Stimulated activated CD8-positive, alpha-beta memory T cell treated with anti-CD3 and anti-CD28 coated beads, Interleukin-12 subunit alpha, Interleukin-12 subunit beta, amount 100 ng/mL, for 24 hours (primary cell): ENCODE data around the gene CSGALNACT2.

Experiments used
- DNase-seq: peaks from one replicate; pipeline ENCODE4 v3.0.0-alpha.2; 2020; ENCODE audit errors: extremely low read depth

The CSGALNACT2 gene

GRCh38 chr10:43124574-43125273, 13.5 kb upstream of the CSGALNACT2 start:
- no peak for DNase-seq

DNA sequence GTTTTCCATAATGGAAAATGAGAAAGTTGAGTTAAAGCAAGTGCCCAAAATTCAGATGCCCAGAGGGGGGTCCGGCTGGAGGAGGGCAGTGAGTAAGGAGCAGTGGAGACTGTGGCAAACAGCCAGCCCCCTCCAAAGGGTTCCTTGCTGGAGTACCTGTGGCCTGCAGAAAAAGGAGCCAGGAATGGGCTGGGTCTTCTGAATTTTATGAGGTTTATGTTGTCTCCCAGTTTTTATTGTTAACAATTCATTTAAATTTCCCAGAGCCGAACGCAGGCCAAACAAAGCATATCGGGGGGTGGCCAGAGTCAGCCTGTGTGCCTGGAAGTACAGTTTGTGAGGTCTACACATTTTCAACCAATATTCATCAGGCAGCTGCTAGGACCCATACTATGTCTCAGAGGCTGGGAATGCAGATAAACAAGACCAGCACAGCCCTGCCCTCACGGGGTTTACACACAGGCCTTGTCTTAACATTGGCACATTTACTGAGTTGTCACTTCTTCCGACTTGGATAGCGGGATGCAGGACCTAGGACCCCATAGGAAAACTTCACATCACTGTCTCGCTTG, 12.9 kb upstream of the CSGALNACT2 start:
- no peak for DNase-seq

- DNase-seq: no peak
Measured at GRCh38 chr10:43125881-43126731, 12.1 kb upstream of the CSGALNACT2 start.

- DNase-seq: no peak
Measured at GRCh38 chr10:43126759-43127424, 11.4 kb upstream of the CSGALNACT2 start.

GRCh38 chr10:43127442-43127841, 10.8 kb upstream of the CSGALNACT2 start:
- DNase-seq: no peak

- DNase-seq: no peak
Measured at GRCh38 chr10:43128331-43128730, 9.9 kb upstream of the CSGALNACT2 start.

- no peak for DNase-seq
Measured at GRCh38 chr10:43128958-43129706, 9.1 kb upstream of the CSGALNACT2 start.

DNA sequence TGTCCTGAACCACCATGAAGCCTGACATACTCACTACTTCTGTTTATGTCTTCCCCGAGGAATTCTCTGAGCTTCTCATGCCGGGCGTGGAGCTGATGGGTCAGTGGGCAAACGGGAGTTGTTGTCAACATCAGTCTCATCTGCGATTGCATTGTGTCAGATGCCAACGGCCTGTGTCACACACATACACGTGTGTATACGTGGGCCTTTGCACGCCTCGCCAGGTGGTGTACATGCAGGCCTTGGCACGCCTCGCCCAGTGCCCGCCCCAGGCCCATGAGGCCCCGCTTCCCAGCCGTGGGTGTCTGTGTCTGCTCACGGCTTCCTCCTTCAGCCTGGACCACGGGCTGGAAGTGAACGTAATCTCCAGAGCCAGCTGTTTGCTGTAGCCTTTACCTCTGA, 7.5 kb upstream of the CSGALNACT2 start:
- no peak for DNase-seq

- DNase-seq: no peak
Measured at GRCh38 chr10:43131256-43131655, 7.0 kb upstream of the CSGALNACT2 start.

DNA sequence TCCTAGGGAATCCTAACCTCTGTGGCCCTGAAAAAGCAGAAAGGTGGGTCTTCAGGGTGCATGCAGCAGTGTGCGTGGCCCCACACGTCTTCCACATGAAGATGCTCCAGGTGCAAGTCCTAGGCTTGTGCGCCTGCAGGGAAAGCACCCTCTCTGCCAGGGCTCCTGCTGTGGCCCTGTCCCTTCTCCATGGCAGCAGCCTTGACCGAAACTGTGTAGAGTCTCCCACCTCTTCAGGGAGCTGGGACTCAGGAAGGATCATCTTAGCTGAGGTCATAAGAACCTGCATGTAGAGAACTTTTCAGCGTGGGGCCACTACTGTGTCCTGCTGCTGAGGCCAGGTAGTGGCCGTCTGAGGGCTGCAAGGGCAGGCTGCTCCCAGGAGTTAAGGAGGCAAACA, 6.3 kb upstream of the CSGALNACT2 start:
- no peak for DNase-seq

- no peak for DNase-seq
Measured at GRCh38 chr10:43132867-43133787, 5.1 kb upstream of the CSGALNACT2 start.

GRCh38 chr10:43134126-43134905, 3.9 kb upstream of the CSGALNACT2 start:
- DNase-seq: no peak

DNA sequence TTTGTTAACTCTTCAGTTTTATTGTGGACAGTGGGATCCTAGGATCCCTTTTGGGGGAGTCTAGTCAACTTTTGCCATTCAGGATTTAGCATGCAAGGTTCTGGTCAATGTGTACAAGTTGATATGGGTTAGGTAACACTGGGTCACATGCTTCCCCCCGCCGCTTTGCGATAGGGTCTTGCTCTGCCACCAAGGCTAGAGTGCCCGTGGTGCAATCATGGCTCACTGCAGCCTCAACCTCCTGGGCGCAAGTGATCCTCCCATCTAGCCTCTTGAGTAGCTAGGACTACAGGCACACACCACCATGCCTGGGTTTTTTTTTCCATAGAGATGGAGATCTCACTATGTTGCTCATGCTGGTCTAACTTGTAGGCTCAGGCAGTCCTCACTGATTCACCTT, 3.2 kb upstream of the CSGALNACT2 start:
- no peak for DNase-seq

GRCh38 chr10:43135656-43136055, 2.6 kb upstream of the CSGALNACT2 start:
- no peak for DNase-seq

DNA sequence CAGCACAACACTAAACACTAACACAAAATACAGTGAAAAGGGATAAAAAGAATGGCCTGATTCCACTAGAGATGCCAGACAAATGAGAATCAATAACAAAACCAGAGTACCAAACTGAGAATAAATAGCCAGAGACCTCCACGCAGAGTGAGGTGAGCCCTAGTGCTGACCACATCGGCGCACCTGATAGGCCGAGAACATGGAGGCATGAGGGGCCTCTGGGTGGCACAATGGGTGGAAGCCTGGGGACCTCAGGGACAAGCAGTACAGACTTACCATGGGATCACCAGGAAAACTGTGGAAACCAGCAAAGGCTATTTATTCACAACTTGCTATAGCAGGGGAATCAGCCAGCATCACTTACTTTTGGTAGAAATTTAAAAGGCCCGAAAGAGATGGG, 1.8 kb upstream of the CSGALNACT2 start:
- no peak for DNase-seq

DNA sequence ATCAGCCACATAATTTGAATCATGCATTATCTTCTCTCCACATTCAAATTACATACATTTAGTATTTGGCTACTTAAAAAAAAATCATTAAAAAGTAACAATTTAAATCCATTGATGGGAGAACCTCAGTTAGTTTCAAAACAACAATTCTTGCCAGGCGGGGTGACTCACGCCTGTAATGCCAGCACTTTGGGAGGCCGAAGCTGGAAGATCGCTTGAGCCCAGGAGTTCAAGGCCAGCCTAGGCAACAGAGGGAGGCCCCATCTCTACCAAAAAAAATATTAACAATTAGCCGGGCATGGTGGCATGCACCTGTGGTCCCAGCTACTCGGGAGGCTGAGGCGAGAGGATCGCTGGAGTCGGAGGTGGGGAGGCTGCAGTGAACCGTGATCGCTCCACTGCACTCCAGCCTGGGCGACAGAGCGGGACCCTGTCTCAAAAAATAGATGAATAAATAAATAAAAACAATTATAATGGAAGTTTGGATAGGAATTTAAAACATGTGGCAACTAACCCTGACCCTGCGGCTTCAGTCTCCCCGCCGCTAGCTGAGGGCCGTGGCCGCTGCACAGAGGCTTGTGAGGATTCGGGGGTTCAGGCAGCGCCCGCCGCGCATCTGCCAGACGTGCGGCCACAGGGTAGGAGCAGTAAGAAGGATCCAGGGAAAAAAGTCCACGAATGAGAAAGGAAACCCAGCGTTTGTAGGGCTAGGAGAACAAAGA, 1.1 kb upstream of the CSGALNACT2 start:
- DNase-seq: no peak

DNA sequence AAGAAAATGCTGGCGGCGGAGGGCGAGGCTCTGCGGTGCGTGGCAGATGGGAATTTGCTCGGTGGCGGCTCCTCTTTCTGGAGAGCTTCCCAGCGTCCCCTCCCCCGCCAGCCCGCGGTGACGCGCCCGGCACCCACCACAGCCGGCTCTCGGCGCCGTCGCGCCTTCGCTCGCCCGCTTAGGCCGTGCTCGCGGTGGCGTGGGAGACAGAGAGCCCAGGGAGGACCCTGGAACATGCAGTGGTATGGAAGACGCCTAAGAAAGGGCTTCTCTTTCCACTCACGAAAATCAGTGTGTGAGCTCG, 576 bp upstream of the CSGALNACT2 start:
- DNase-seq: no peak

- no peak for DNase-seq
Measured at GRCh38 chr10:43138757-43139241, 554 bp downstream of the CSGALNACT2 start.

GRCh38 chr10:43141421-43141820, 3.2 kb downstream of the CSGALNACT2 start:
- no peak for DNase-seq
